Adrenal gland (tissue), 5 donors: Measurements from ENCODE around the gene CD74.

Experiments
- POLR2A ChIP-seq, 2 donors: fragments of 450-650 bp; IDR thresholded peaks; one replicate each; pipeline ENCODE4 v1.6.1; 2017; ENCODE audit warnings: antibody characterized with exemption in 2 of 2, mild to moderate bottlenecking in 2 of 2, moderate library complexity in 1 of 2
- TF ChIP-seq, protein P1 (sequence below), 6 experiments: fragments of 450-650 bp in 4 of 6; fragments of 200-600 bp in 2 of 6; sonication (generic) in 1 of 6; IDR thresholded peaks; 1 replicate in 5 of 6; 2 replicates in 1 of 6; pipeline versions ENCODE4 v1.5.1 to v1.8.0; 2016 to 2021; ENCODE audit warnings: antibody characterized with exemption in 6 of 6, mild to moderate bottlenecking in 2 of 6, moderate library complexity in 1 of 6
- donor health status: DM: no; HTN: no; CAD: no.

DNA sequence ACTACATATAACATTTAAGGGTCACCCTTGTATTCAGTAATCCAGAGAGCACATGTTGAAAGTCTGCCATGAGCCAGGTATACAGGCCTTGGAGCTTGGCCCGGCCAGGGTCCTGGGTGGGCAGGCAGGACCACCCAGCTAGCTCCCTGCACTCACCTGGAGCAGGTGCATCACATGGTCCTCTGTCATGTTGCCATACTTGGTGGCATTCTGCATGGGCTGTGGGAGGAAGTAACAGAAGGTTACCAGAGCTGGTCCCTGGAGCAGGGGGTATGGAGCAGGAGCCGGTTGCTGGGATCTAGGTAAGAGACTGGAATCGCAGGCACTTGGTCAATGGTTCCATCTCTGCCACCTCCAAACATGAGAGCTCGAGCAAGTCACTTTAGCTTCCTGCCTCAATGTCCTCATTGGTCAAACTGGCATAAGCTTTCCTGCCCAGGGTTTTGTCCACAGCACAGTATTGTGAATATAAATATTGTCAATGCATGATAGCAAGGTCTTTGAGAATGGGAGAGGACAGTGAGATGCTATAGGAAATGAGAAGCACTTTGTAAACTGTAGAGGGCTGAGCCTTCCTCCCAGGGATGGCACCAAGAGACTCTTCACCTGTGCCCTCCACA, 6.5 kb downstream of the CD74 start:
- TF ChIP-seq, protein P1, sequence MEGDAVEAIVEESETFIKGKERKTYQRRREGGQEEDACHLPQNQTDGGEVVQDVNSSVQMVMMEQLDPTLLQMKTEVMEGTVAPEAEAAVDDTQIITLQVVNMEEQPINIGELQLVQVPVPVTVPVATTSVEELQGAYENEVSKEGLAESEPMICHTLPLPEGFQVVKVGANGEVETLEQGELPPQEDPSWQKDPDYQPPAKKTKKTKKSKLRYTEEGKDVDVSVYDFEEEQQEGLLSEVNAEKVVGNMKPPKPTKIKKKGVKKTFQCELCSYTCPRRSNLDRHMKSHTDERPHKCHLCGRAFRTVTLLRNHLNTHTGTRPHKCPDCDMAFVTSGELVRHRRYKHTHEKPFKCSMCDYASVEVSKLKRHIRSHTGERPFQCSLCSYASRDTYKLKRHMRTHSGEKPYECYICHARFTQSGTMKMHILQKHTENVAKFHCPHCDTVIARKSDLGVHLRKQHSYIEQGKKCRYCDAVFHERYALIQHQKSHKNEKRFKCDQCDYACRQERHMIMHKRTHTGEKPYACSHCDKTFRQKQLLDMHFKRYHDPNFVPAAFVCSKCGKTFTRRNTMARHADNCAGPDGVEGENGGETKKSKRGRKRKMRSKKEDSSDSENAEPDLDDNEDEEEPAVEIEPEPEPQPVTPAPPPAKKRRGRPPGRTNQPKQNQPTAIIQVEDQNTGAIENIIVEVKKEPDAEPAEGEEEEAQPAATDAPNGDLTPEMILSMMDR (IDR thresholded peaks at IDR 0.05) = no peak
- no peak for TF ChIP-seq POLR2A (IDR thresholded peaks at IDR 0.05)
